Brain microvascular endothelial cell (primary cell): Measurements from ENCODE around the gene THSD4.

Experiments
- DNase-seq: peaks from one replicate; pipeline ENCODE4 v3.0.0-alpha.2; 2020
- H3K27ac ChIP-seq: fragments of 250-450 bp; sonication (Bioruptor Pico); 2 replicates; pipeline ENCODE4 v1.5.1; 2020; ENCODE audit warnings: mild to moderate bottlenecking, moderate library complexity
- H3K27me3 ChIP-seq: fragments of 250-450 bp; sonication (Bioruptor Pico); replicated peaks from 2 replicates; pipeline ENCODE4 v1.5.1; 2020; ENCODE audit warnings: mild to moderate bottlenecking
- H3K36me3 ChIP-seq: fragments of 250-450 bp; sonication (Bioruptor Pico); replicated peaks from 2 replicates; pipeline ENCODE4 v1.5.1; 2020; ENCODE audit warnings: mild to moderate bottlenecking
- H3K4me3 ChIP-seq: 2 replicates; pipeline ENCODE4 v1.5.1; 2011; ENCODE audit warnings: low read depth, mild to moderate bottlenecking, control low read depth, low read length, moderate library complexity
- in situ Hi-C: cut with HindIII; loops from 2 replicates; pipeline ENCODE4 v1.10.0; 2017; ENCODE audit warnings: low sequenced_read_pairs, low pct_ligation_motif_present
- TF ChIP-seq, protein P1 (sequence below): IDR thresholded peaks from 2 replicates; pipeline ENCODE4 v1.5.1; 2011; ENCODE audit warnings: low read depth, mild to moderate bottlenecking, moderate library complexity, low read length, control low read depth, inconsistent platforms; ENCODE audit errors: missing control alignments

The THSD4 gene

DNA sequence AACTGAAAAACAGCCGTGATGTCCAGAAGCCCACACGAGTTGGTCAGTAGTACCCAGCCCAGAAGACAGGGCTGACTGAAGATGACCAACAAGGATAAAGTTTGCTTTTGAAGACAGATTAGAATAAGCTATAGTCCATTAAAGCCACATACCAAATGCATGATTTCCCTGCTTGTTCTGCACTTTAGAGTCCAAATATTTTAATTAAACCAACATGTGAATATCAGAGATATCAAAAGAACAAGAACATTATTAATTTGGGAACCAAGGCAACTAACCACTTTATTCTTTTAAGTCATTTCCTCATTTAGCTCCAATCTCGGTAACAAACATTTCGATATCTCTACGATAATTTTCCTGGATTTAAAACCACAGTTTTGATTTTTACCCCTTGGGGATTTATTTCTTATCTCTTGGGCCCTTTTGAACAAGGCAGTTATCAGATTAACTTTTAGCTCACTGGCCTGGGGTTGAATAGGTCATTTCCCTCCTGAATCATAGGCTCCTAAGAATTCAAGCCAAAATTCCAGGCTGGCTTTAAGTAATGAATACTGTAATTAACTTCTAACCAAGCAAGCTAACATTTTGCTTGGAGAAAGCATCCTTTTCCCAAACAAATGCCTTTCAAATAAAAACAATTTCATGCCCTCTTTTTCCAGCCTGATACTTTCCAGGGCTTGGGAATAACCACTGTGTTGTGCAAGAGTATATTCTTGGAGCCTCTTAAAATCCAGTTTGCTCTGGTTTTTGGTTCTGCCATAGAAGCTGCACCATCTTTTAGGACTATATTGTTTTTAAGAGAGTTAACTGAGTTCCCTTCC is 592.2 kb downstream of the THSD4 start:
- H3K27ac ChIP-seq = no peak overlapping the region
- TF ChIP-seq, protein P1, sequence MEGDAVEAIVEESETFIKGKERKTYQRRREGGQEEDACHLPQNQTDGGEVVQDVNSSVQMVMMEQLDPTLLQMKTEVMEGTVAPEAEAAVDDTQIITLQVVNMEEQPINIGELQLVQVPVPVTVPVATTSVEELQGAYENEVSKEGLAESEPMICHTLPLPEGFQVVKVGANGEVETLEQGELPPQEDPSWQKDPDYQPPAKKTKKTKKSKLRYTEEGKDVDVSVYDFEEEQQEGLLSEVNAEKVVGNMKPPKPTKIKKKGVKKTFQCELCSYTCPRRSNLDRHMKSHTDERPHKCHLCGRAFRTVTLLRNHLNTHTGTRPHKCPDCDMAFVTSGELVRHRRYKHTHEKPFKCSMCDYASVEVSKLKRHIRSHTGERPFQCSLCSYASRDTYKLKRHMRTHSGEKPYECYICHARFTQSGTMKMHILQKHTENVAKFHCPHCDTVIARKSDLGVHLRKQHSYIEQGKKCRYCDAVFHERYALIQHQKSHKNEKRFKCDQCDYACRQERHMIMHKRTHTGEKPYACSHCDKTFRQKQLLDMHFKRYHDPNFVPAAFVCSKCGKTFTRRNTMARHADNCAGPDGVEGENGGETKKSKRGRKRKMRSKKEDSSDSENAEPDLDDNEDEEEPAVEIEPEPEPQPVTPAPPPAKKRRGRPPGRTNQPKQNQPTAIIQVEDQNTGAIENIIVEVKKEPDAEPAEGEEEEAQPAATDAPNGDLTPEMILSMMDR = no peak
- H3K36me3 ChIP-seq = no peaks in the 10 kb centered on the region
- H3K27me3 ChIP-seq = no peaks in the 10 kb centered on the region
- in situ Hi-C loops = no loop called here
- DNase-seq = no peak
- no peak overlapping the region for H3K4me3 ChIP-seq

DNA sequence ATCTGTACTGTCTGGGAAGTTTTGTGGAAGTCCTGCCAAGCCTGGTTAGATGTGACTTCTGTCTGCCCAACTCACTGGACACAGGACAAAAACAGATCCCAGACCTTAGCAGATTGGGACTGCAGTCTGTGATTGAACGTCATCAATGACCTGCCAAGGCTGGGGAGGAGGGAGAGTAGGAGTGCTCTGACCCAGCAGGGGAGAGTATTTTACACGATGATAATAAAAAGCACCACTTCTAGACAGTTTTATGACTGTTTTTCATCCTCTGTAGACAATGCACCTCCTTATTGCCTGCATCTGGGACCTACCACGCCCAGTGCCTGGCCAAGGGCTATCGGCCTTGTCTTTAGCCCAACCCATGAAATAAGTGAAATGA is 592.8 kb downstream of the THSD4 start:
- Histone ChIP-seq H3K4me3 (no peak overlapping the region), H3K27ac (no peak overlapping the region), H3K36me3 (no peaks in the 10 kb centered on the region), H3K27me3 (no peaks in the 10 kb centered on the region)
- TF ChIP-seq, protein P1 = no peak
- in situ Hi-C loops = no loop called here
- no peak for DNase-seq

DNA sequence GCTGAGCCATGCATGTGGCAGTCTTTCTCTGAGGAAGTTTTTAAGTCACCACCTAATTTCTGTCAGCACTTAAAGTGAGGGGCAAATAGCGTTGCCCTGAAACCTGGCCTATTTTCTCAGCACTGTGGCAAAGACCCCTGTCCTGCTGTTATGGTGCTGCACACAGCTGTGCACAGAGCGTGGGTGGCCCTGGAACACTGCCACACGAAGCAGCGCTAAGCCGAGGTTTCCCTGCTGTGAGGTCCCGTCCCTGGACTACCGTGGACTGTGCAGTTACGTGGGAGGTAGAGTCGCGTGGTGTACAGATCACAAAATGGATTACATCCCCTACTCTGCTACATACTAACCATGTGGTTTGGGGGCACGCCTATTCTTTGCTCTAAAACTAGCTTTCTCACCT is 593.5 kb downstream of the THSD4 start:
- H3K27ac ChIP-seq = no peak overlapping the region
- H3K27me3 ChIP-seq = no peaks in the 10 kb centered on the region
- no peaks in the 10 kb centered on the region for H3K36me3 ChIP-seq
- no peak overlapping the region for H3K4me3 ChIP-seq
- peak; percentile 59 for DNase-seq
- in situ Hi-C loops = no loop called here
- TF ChIP-seq, protein P1 = no peak

DNA sequence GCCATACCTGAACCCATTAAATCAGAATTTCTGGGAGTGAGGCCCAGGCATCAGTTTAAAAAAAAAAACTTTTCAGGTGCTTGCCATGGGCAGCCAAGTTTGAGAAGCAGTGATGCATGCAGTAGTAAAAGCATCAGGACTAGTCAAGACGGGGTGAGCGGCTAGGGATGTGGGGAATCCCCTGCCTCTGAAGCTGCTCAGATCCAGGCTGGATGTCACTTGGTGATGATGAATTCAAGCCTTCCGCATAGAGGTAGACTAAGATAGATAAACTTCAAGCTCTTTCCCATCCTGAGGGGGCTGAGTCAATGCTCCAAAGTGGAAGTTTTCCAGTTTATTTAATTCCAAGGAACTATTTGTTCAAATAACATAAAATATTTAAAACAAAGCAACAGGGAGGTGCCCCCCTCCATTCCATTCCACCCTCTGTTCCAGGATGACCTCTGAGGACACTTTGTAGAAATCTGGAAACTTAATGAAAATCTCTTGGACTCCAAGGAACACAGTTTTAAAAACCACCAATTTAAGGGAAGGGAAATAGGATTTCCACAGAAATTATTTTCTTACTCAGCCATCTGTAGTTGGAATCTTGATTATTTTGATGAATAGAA is 594.6 kb downstream of the THSD4 start:
- in situ Hi-C loops = no loop called here
- H3K27ac ChIP-seq = no peak overlapping the region
- DNase-seq = no peak
- TF ChIP-seq, protein P1 = no peak
- H3K36me3 ChIP-seq = no peaks in the 10 kb centered on the region
- no peaks in the 10 kb centered on the region for H3K27me3 ChIP-seq
- no peak overlapping the region for H3K4me3 ChIP-seq

DNA sequence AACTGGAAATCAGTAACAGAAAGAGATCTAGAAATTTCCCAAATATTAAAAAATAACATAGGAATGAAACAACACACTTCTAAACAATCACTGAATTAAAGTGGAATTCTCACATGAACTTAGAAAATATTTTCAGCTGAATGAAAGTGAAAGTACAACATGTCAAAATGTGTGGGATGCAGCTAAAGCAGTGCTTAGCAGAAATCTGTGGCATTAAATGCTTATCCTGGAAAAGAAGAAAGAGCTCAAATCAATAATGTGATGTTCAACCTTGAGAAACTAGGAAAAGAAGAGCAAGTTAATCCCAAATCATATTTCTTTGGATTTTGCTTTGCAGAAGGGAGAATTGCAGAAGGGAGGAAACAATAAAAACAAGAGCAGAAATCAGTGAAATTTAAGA is 596.9 kb downstream of the THSD4 start:
- H3K36me3 ChIP-seq = no peaks in the 10 kb centered on the region
- in situ Hi-C loops = no loop called here
- no peak overlapping the region for H3K4me3 ChIP-seq
- DNase-seq = no peak
- H3K27ac ChIP-seq = no peak overlapping the region
- TF ChIP-seq, protein P1 = no peak
- H3K27me3 ChIP-seq = no peaks in the 10 kb centered on the region
